CD4-positive, alpha-beta memory T cell (primary cell): ENCODE data around the gene GLIPR1L2. TPM values are rescaled to one million over a fixed set of nuclear protein-coding genes. Genes with fewer than 3 reads are reported as not detected.

ENCODE experiments used
- CTCF ChIA-PET: fragments of 350-600 bp; sonication (Branson Sonifier 250); formaldehyde crosslinking; loops from one replicate; lab custom pipeline; 2021; ENCODE audit warnings: inconsistent platforms; ENCODE audit not compliant: partially characterized antibody; lab: Charles Lee
- POLR2A ChIA-PET: fragments of 350-600 bp; sonication (Branson Sonifier 250); formaldehyde crosslinking; loops from one replicate; lab custom pipeline; 2021; ENCODE audit not compliant: partially characterized antibody; lab: Charles Lee
- DNase-seq, 5 donors: peaks; one replicate each; pipeline versions ENCODE4 v3.0.0 to v3.0.0-alpha.2; 2020 to 2022; ENCODE audit warnings: mixed read lengths in 1 of 5
- H3K27ac ChIP-seq: one replicate; pipeline ENCODE4 v1.7.0; 2013; ENCODE audit warnings: low read depth, low read length
- H3K27me3 ChIP-seq: 2 replicates; pipeline ENCODE4 v1.7.0; 2013; ENCODE audit warnings: mild to moderate bottlenecking, low read length, moderate library complexity; ENCODE audit not compliant: insufficient read depth
- H3K36me3 ChIP-seq: 2 replicates; pipeline ENCODE4 v1.7.0; 2013; ENCODE audit warnings: mild to moderate bottlenecking, low read length, moderate library complexity; ENCODE audit not compliant: insufficient read depth
- H3K4me1 ChIP-seq: 2 replicates; pipeline ENCODE4 v1.7.0; 2013; ENCODE audit warnings: mild to moderate bottlenecking, low read length, moderate library complexity; ENCODE audit not compliant: insufficient read depth
- H3K4me3 ChIP-seq, 2 donors: one replicate each; pipeline ENCODE4 v1.7.0; 2013; ENCODE audit warnings: low read length in 2 of 2, mild to moderate bottlenecking in 1 of 2
- H3K9me3 ChIP-seq, 2 donors: one replicate each; pipeline ENCODE4 v1.7.0; 2013; ENCODE audit warnings: low read length in 2 of 2, control low read depth in 1 of 2; ENCODE audit not compliant: control insufficient read depth in 1 of 2
- H3K27ac Mint-ChIP-seq, 7 donors: one replicate each; pipeline ENCODE4 v1.8.0; 2020 to 2021; ENCODE audit warnings: mixed read lengths in 7 of 7, mild to moderate bottlenecking in 6 of 7, inconsistent platforms in 3 of 7, moderate library complexity in 3 of 7
- H3K27me3 Mint-ChIP-seq, 2 donors: one replicate each; pipeline ENCODE4 v1.8.0; 2020 to 2021; ENCODE audit warnings: mixed read lengths in 2 of 2
- H3K36me3 Mint-ChIP-seq, 2 donors: one replicate each; pipeline ENCODE4 v1.8.0; 2020 to 2021; ENCODE audit warnings: mixed read lengths in 2 of 2, inconsistent platforms in 1 of 2, mild to moderate bottlenecking in 1 of 2
- H3K4me1 Mint-ChIP-seq, 4 donors: one replicate each; pipeline ENCODE4 v1.8.0; 2020 to 2021; ENCODE audit warnings: mixed read lengths in 4 of 4, mild to moderate bottlenecking in 1 of 4
- H3K4me3 Mint-ChIP-seq, 8 donors: one replicate each; pipeline ENCODE4 v1.8.0; 2020 to 2021; ENCODE audit warnings: mixed read lengths in 8 of 8, mild to moderate bottlenecking in 7 of 8, moderate library complexity in 6 of 8, inconsistent platforms in 3 of 8
- H3K9me3 Mint-ChIP-seq, 8 donors: one replicate each; pipeline ENCODE4 v1.8.0; 2020 to 2021; ENCODE audit warnings: mixed read lengths in 8 of 8, mild to moderate bottlenecking in 5 of 8, inconsistent platforms in 3 of 8, moderate library complexity in 1 of 8
- intact Hi-C: fragments of 100-400 bp; cut with micrococcal nuclease; formaldehyde crosslinking; loops from one replicate; pipeline ENCODE4 v1.15.1; 2023
- polyA plus RNA-seq, 2 donors: library from polyadenylated mRNA; unstranded; fragments of 300-500 nt; fragmentation: Illumina TruSeq; gene quantifications; one replicate each; pipeline ENCODE4 v1.2.3, GENCODE V29; 2021
- total RNA-seq, 2 experiments: library from RNA; stranded (reverse); gene quantifications; one replicate each; pipeline ENCODE4 v1.2.3, GENCODE V29; 2021

The GLIPR1L2 gene
- total and polyA plus RNA-seq, 4 experiments from 2014 or later, result 0.47 to 2.5 (median 1.1) TPM

DNA sequence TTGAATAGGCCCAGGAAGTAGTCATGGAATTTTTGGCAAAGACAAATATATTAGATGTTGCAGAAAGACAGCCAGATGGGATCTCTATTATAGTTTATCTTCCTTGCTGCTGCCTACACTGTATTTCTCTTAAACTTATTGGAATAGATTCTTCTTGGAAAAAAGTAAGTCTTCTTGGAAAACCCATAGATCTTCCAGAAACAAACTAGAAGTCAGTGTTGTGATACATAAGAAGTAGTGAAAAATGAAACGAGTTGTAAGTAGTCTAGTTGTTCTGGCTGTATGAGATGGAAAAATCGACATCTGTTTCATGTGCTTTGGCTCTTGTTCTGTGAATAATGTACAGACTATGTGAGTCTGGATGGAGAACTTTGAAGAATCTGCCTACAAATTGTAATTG lies 29.0 kb downstream of the GLIPR1L2 start:
- H3K27ac Mint-ChIP-seq, result no peak overlapping the region
- CTCF ChIA-PET, result interaction anchor here (1.5 kb wide), 1 partner anchor 28 kb away, joined by 4 read pairs; no protein-coding TSS in a partner anchor
- no peaks in the 10 kb centered on the region for H3K27me3 ChIP-seq
- peaks cover 0 to 5% of the 10 kb centered on the region in 2 donors for H3K36me3 Mint-ChIP-seq
- POLR2A ChIA-PET, result no interaction called here
- no peak for DNase-seq
- H3K4me3 Mint-ChIP-seq, result no peak overlapping the region
- intact Hi-C loops, result no loop called here
- peaks cover 0 to 2% (median 0%) of the 10 kb centered on the region in 4 donors for H3K4me1 Mint-ChIP-seq
- H3K4me3 ChIP-seq, result no peak overlapping the region
- no peaks in the 10 kb centered on the region for H3K4me1 ChIP-seq
- H3K9me3 Mint-ChIP-seq, result peaks cover 0 to 7% (median under 1%) of the 10 kb centered on the region in 8 donors
- no peaks in the 10 kb centered on the region for H3K9me3 ChIP-seq
- no peak overlapping the region for H3K27ac ChIP-seq
- no peaks in the 10 kb centered on the region for H3K36me3 ChIP-seq
- H3K27me3 Mint-ChIP-seq, result no peaks in the 10 kb centered on the region

DNA sequence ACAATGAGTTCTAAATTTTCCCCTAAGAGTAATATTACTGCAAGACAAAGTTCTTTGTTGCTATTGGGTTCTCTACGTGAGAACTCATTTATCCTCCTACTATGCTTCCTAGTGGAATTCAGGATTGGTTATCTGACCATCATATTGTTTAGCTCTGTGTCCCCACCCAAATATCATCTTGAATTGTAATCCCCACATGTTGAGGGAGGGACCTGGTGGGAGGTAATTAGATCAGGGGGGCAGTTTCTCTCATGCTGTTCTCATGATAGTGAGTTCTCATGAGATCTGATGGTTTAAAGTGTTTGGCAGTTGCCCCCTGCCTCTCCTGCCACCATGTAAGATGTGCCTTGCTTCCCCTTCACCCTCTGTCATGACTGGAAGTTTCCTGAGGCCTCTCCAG lies 36.6 kb downstream of the GLIPR1L2 start:
- POLR2A ChIA-PET, result no interaction called here
- no peak overlapping the region for H3K27ac Mint-ChIP-seq
- H3K4me1 ChIP-seq, result no peaks in the 10 kb centered on the region
- H3K9me3 ChIP-seq, result peaks cover 0 to 4% of the 10 kb centered on the region in 2 donors
- no peaks in the 10 kb centered on the region for H3K27me3 ChIP-seq
- no peaks in the 10 kb centered on the region for H3K4me1 Mint-ChIP-seq
- H3K36me3 Mint-ChIP-seq, result peaks cover 10 to 26% of the 10 kb centered on the region in 2 donors
- CTCF ChIA-PET, result no interaction called here
- intact Hi-C loops, result no loop called here
- H3K27me3 Mint-ChIP-seq, result peaks cover 0 to 2% of the 10 kb centered on the region in 2 donors
- peaks cover 0 to 43% (median 33%) of the 10 kb centered on the region in 8 donors for H3K9me3 Mint-ChIP-seq
- H3K36me3 ChIP-seq, result no peaks in the 10 kb centered on the region
- no peak overlapping the region for H3K4me3 Mint-ChIP-seq
- H3K4me3 ChIP-seq, result no peak overlapping the region
- DNase-seq, result no peak
- H3K27ac ChIP-seq, result no peak overlapping the region

DNA sequence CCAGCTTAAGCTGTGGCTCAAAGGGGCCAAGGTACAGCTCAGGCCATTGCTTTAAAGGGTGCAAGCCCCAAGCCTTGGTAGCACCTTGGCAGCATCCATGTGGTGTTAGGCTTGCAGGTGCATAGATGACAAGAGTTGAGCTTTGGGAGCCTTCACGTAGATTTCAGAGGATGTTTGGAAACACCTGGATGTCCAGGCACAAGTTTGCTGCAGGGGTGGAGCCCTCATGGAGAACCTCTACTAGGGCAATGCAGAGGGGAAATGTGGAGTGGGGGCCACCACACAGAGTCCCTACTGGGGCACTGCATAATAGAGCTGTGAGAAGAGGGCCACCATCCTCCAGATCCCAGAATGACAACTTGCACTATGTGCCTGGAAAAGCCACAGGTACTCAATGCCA lies 37.9 kb downstream of the GLIPR1L2 start:
- H3K4me3 ChIP-seq, result no peak overlapping the region
- H3K27ac ChIP-seq, result no peak overlapping the region
- H3K4me1 ChIP-seq, result no peaks in the 10 kb centered on the region
- H3K27me3 ChIP-seq, result no peaks in the 10 kb centered on the region
- H3K36me3 Mint-ChIP-seq, result peaks cover 10 to 26% of the 10 kb centered on the region in 2 donors
- ChIA-PET CTCF (interaction anchor here (0.5 to 1.0 kb wide), 2 partner anchors 8 to 53 kb away, joined by 3 read pairs; no protein-coding TSS in a partner anchor), POLR2A (no interaction called here)
- no peaks in the 10 kb centered on the region for H3K36me3 ChIP-seq
- H3K27ac Mint-ChIP-seq, result no peak overlapping the region
- H3K9me3 ChIP-seq, result peaks cover 0 to 4% of the 10 kb centered on the region in 2 donors
- H3K4me3 Mint-ChIP-seq, result no peak overlapping the region
- H3K4me1 Mint-ChIP-seq, result no peaks in the 10 kb centered on the region
- peaks cover 0 to 43% (median 33%) of the 10 kb centered on the region in 8 donors for H3K9me3 Mint-ChIP-seq
- peaks cover 0 to 2% of the 10 kb centered on the region in 2 donors for H3K27me3 Mint-ChIP-seq
- DNase-seq, result no peak
- intact Hi-C loops, result no loop called here

DNA sequence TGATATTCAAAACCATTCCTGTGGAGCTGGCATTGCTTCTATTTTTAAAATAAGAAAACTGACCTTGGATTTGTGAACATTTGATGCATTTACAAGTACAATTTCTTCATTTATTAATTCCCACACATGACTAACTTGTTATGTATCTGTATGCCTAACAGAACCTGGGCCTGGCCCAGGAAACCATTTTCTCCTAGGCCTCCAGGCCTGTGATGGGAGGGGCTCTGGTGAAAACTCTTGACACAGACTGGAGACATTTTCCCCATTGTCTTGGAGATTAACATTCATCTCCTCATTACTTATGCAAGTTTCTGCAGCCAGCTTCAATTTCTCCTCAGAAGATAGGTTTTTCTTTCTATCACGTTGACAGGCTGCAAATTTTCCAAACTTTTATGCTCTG lies 42.0 kb downstream of the GLIPR1L2 start:
- Mint-ChIP-seq H3K4me1 (peaks cover 3 to 6% (median 5%) of the 10 kb centered on the region in 4 donors), H3K27me3 (no peaks in the 10 kb centered on the region), H3K9me3 (peaks cover 0 to 28% (median 20%) of the 10 kb centered on the region in 8 donors), H3K4me3 (no peak overlapping the region), H3K27ac (no peak overlapping the region), H3K36me3 (peaks cover 5 to 13% of the 10 kb centered on the region in 2 donors)
- ChIA-PET POLR2A (no interaction called here), CTCF (interaction anchor here (0.7 to 1.5 kb wide), 3 partner anchors 52 to 74 kb away, joined by 3 to 5 read pairs (median 4); no protein-coding TSS in a partner anchor)
- intact Hi-C loops, result no loop called here
- peaks cover 4% of the 10 kb centered on the region for H3K4me1 ChIP-seq
- DNase-seq, result no peak
- H3K27me3 ChIP-seq, result no peaks in the 10 kb centered on the region
- peaks cover 0 to 4% of the 10 kb centered on the region in 2 donors for H3K9me3 ChIP-seq
- H3K36me3 ChIP-seq, result no peaks in the 10 kb centered on the region
- H3K4me3 ChIP-seq, result no peak overlapping the region
- no peak overlapping the region for H3K27ac ChIP-seq

DNA sequence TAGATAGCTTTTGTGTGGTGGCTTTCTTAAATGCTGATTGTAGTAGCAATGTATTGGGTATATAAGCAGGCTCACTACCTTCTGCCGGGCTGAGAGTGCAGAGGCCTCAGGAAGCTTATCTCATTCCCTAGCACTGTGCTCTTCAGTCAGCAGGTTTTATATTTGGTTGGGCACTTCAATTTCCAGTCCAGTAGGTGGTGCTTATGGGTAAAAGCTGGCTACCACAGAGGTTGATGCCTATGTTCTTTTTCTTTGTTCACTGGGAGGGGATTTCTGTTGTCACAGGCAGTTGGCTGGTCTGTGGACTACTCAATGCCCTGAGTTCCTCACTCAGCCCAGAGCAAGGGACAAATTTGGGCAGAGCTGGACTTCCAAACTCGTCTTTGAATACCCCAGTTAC lies 46.7 kb downstream of the GLIPR1L2 start:
- Mint-ChIP-seq H3K27me3 (no peaks in the 10 kb centered on the region), H3K4me3 (peak overlapping the region in 2 of 8 donors; percentile 17 to 43), H3K27ac (peak overlapping the region in 5 of 7 donors; percentile 52 to 91 (median 57)), H3K36me3 (peaks cover 0 to 5% of the 10 kb centered on the region in 2 donors), H3K4me1 (peaks cover 11 to 17% (median 15%) of the 10 kb centered on the region in 4 donors), H3K9me3 (peaks cover 0 to 8% (median under 1%) of the 10 kb centered on the region in 8 donors)
- ChIA-PET POLR2A (interaction anchor here (1.1 to 2.6 kb wide), 9 partner anchors 19 to 648 kb away, joined by 3 to 27 read pairs (median 7); partner anchors contain the start of genes GLIPR1 and GLIPR1L2), CTCF (interaction anchor here (0.8 to 4.5 kb wide), 28 partner anchors 9 to 282 kb away, joined by 3 to 158 read pairs (median 7); partner anchors contain the start of genes GLIPR1, GLIPR1L1, GLIPR1L2 and KRR1)
- H3K4me3 ChIP-seq, result no peak overlapping the region
- H3K4me1 ChIP-seq, result peaks cover 13% of the 10 kb centered on the region
- intact Hi-C loops, result loop anchor here (1.0 to 5.0 kb wide), 6 partner anchors 43 to 595 kb away; partner anchors contain the start of genes CAPS2, GLIPR1, GLIPR1L1 and GLIPR1L2
- no peaks in the 10 kb centered on the region for H3K36me3 ChIP-seq
- no peaks in the 10 kb centered on the region for H3K27me3 ChIP-seq
- H3K9me3 ChIP-seq, result no peaks in the 10 kb centered on the region
- H3K27ac ChIP-seq, result no peak overlapping the region
- peak; percentile 43 to 61 (median 51) for DNase-seq

DNA sequence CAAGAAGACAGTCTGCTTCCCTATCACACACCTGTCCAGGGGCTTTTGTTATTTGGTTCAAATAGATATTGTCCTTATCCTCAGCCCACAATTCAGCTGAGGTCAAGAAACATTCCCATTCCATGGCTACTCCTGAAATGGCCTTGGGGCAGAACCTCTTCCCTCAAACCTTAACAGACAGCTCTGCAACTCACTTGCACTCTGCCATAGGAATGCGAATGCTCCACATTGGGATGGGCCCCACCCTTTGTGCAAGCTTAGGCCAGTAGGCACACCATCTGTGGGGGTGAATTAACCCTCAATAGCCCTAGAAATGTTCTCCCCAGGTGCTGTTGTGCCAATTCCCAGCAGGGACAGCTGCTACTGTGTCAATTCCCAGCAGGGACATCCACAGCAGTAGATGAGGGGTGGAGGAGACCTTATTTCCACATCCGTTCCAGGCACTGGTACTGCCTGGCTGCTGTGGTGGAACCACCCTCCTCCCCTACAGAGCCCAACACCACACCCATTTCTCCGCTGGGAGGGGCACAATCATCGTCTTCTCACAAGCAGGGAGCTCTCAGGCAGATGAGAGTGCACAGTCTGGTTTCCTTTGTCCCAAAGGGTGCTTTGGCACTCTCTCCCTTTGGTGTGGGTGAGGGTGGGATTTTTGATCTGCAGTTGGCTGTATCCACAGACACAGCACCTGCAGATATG lies 47.3 kb downstream of the GLIPR1L2 start:
- H3K4me3 ChIP-seq, result no peak overlapping the region
- POLR2A ChIA-PET, result interaction anchor here (0.8 to 2.6 kb wide), 11 partner anchors 18 to 647 kb away, joined by 3 to 27 read pairs (median 6); partner anchors contain the start of genes GLIPR1, GLIPR1L1, GLIPR1L2 and KRR1
- peaks cover 13% of the 10 kb centered on the region for H3K4me1 ChIP-seq
- CTCF ChIA-PET, result interaction anchor here (0.7 to 4.5 kb wide), 25 partner anchors 8 to 281 kb away, joined by 3 to 158 read pairs (median 8); partner anchors contain the start of genes GLIPR1, GLIPR1L1, GLIPR1L2 and KRR1
- Mint-ChIP-seq H3K4me3 (peak overlapping the region in 1 of 8 donors; percentile 43), H3K27ac (peak overlapping the region in 3 of 7 donors; percentile 64 to 91 (median 87)), H3K4me1 (peaks cover 11 to 17% (median 15%) of the 10 kb centered on the region in 4 donors), H3K36me3 (peaks cover 0 to 5% of the 10 kb centered on the region in 2 donors), H3K9me3 (peaks cover 0 to 8% (median under 1%) of the 10 kb centered on the region in 8 donors), H3K27me3 (peaks cover 0 to 3% of the 10 kb centered on the region in 2 donors)
- intact Hi-C loops, result loop anchor here (2.0 to 5.0 kb wide), 4 partner anchors 19 to 594 kb away; partner anchors contain the start of genes CAPS2, GLIPR1L1, GLIPR1L2 and PHLDA1
- no peaks in the 10 kb centered on the region for H3K9me3 ChIP-seq
- peak; percentile 22 to 53 (median 35) for DNase-seq
- H3K27me3 ChIP-seq, result no peaks in the 10 kb centered on the region
- H3K36me3 ChIP-seq, result no peaks in the 10 kb centered on the region
- no peak overlapping the region for H3K27ac ChIP-seq
